GM18505 (cell line): ENCODE measurements around the gene VSIR.

Experiments used
- ATAC-seq: cut with Tn5 transposase; IDR thresholded peaks from one replicate; pipeline ENCODE4 v1.9.1; 2021; ENCODE audit not compliant: unreplicated experiment
- POLR2A ChIP-seq: IDR thresholded peaks from 4 replicates; pipeline ENCODE4 v1.6.1; 2011; ENCODE audit warnings: borderline replicate concordance; ENCODE audit not compliant: insufficient read depth, insufficient read length; ENCODE audit errors: extremely low read depth

The VSIR gene

DNA sequence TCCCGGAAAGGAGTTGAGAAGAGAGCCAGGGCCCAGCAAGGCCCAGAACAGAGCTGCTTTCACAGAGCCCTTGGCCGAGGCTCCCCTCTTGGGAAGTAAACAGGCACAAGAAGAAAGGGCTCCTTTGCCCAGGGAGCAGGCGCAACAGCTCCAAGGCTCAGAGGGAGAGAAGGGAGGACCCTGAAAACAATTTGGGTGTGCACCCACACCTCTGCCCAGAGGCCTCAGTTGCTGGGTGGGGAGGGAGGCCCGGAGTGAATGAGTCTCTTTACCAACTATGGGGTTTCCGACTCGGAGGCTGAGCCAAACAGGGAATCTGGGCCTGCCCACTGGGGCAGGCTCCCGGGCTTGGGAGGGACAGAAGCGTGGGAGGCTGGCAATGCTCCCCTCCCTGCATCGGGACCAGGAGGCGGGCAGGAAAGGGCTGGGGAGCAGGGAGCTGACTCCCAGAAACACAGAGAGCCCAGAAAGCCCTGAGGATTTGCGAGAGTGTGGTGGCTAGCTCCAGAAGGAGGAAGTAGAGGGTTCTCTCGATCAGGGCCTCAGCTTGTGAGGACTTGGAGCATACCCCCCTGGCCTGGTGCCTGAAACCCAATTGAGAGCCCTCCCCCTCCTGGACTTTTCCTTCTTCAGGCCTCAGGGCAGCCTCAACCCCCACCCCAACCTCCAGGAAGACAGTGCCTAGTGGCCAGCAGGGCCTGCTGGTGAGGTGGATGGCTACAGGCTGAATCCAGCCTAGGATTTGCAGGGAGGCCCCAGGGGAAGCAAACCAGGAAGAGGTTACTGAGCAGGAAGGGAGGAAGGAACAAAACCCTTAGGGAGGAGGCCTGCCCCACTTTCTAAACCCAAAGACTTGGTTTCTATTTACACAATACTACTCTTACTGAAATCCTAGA is 59.9 kb downstream of the VSIR start:
- TF ChIP-seq POLR2A, result no peak
- ATAC-seq, result no peak

GRCh38 chr10:71712572-71713134 is 60.7 kb downstream of the VSIR start:
- no peak for ATAC-seq
- no peak for TF ChIP-seq POLR2A

DNA sequence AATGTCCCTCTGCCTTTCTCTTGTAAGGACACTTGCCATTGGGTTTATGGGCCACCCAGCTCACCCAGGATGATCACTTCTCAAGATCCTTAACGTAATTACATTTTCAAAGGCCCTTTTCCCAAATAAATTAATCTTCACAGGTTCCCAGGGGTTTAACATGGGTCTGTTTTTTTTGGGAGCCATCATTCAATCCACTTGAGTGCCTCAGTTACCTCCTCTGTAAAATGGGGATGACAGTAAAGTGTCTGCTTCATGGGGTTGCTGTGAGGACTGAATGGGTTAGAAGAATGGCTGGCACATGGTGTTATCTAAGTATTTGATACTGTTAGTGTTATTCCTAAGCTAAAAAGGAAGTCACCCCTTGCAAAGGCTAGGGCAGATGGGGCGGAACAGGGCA is 61.1 kb downstream of the VSIR start:
- TF ChIP-seq POLR2A, result no peak
- ATAC-seq, result no peak

- no peak for TF ChIP-seq POLR2A
- no peak for ATAC-seq
These were observed 62.2 kb downstream of the VSIR start for GRCh38 chr10:71711052-71711623.

- no peak for TF ChIP-seq POLR2A
- no peak for ATAC-seq
These were observed 62.8 kb downstream of the VSIR start for GRCh38 chr10:71710519-71710918.

- no peak for ATAC-seq
- no peak for TF ChIP-seq POLR2A
These were observed 64.1 kb downstream of the VSIR start for GRCh38 chr10:71708897-71709882.

GRCh38 chr10:71708301-71708703 is 65.0 kb downstream of the VSIR start:
- ATAC-seq, result no peak
- TF ChIP-seq POLR2A, result no peak

DNA sequence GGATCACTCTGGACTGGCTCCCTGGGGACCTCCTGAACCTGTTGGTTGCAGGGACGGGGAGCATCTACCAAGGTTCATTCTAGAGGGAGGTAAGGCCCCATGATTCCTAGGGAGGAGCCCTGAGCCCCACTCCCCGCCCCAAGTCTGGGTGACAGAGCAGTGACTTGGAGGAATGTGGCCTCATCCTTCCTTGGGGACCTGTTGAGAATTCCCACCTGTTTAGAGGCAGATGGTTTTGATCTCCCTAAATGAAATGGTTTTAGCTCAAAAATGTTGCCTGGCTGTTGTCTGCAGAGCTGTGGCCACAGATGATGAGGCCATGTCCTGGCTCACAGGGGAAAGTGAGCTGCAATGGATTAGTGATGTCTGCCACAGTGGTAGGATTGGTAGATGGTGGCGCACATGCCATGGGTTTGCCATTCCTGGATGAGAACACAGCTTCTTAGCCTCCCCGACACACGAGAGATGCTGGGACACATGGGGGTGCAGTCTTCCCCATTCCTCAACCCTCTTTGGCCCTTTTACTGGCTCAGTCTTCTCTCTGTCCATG is 66.0 kb downstream of the VSIR start:
- TF ChIP-seq POLR2A, result no peak

DNA sequence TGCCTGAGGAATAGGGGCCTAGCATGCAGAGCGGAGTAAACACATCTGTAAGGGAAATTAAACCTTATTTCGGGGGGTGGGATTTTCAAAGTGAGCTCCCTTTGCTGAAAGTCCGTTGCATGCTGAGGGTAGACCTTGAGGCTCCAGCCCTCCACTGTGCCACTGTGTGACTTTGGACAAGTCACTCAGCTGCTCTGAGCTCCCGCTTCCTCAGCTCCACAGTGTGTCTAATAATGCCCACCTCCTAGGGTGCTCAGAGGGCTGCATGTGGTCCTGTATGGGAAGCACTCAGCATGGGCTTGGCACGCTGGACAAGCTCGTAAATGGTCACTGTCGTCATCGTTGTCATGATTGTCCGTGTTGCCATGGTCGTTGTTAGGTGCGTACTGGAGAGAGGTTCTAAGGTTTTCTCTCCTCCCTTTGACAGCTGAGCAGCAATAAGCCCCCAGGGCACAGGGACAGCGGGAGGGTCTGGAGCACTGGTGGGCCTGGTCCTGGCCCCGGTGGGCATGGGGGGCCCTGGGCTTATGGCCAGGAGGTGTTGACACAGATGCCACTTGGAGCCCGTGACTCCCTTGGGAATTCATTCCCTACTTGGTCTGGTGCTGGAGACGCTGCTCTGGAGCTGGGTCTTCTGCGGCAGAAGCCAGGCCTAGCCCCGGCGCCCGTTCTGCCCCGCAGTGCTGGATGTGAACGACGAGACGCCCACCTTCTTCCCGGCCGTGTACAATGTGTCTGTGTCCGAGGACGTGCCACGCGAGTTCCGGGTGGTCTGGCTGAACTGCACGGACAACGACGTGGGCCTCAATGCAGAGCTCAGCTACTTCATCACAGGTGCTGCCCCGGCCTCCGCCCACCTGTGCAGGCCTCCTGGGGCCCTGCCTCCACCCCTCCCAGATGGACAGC is 66.9 kb downstream of the VSIR start:
- no peak for TF ChIP-seq POLR2A
- ATAC-seq, result no peak

More for the DNA sequence above, 66.0 kb downstream of the VSIR start:
- ATAC-seq, result no peak

GRCh38 chr10:71705582-71705981 is 67.7 kb downstream of the VSIR start:
- no peak for TF ChIP-seq POLR2A
- no peak for ATAC-seq

DNA sequence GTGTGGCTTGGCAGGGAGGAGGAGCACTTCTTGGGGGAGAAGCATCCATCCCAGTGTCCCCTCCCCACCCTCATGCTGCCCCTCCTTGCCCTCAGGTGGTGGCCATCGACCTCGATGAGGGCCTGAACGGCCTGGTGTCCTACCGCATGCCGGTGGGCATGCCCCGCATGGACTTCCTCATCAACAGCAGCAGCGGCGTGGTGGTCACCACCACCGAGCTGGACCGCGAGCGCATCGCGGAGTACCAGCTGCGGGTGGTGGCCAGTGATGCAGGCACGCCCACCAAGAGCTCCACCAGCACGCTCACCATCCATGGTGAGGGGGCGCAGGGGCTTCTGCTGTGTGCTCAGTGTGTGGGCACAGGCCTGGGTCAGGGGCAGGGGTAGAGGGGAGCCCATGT is 68.5 kb downstream of the VSIR start:
- TF ChIP-seq POLR2A, result no peak
- no peak for ATAC-seq

- no peak for ATAC-seq
- no peak for TF ChIP-seq POLR2A
These were observed 69.7 kb downstream of the VSIR start for GRCh38 chr10:71703577-71703976.
